Astrocyte (in vitro differentiated cells and primary cell): ENCODE measurements around the gene BSN. TPM values are rescaled to one million over a fixed set of nuclear protein-coding genes. Genes with fewer than 3 reads are reported as not detected.

ENCODE experiments used
- DNase-seq: peaks from one replicate; pipeline ENCODE4 v3.0.0-alpha.2; 2010; ENCODE audit warnings: low read depth
- FAIRE-seq: peaks from 2 replicates; lab custom pipeline; 2011; peaks lifted over from hg19 to GRCh38; lab: Jason Lieb, UNC
- H2AFZ ChIP-seq: 2 replicates; pipeline ENCODE4 v1.6.0; 2012; ENCODE audit warnings: low read depth, low read length, inconsistent platforms
- H3K27ac ChIP-seq: 2 replicates; pipeline ENCODE4 v1.5.1; 2011; ENCODE audit warnings: low read depth, low read length, inconsistent platforms
- H3K27me3 ChIP-seq: 2 replicates; pipeline ENCODE4 v1.6.0; 2011; ENCODE audit warnings: low read length, inconsistent platforms; ENCODE audit not compliant: insufficient read depth
- H3K36me3 ChIP-seq: 2 replicates; pipeline ENCODE4 v1.5.1; 2011; ENCODE audit warnings: low read length, inconsistent platforms; ENCODE audit not compliant: insufficient read depth
- H3K4me1 ChIP-seq: 2 replicates; pipeline ENCODE4 v1.5.1; 2011; ENCODE audit warnings: low read length, inconsistent platforms; ENCODE audit not compliant: insufficient read depth
- H3K4me2 ChIP-seq: 2 replicates; pipeline ENCODE4 v1.6.0; 2012; ENCODE audit warnings: low read length, inconsistent platforms
- H3K4me3 ChIP-seq: 2 replicates; pipeline ENCODE4 v1.5.1; 2011; ENCODE audit warnings: low read depth, mild to moderate bottlenecking, low read length, inconsistent platforms; ENCODE audit not compliant: insufficient read depth
- H3K79me2 ChIP-seq: 2 replicates; pipeline ENCODE4 v1.6.0; 2012; ENCODE audit warnings: mild to moderate bottlenecking, low read length, inconsistent platforms; ENCODE audit not compliant: insufficient read depth
- H3K9ac ChIP-seq: 2 replicates; pipeline ENCODE4 v1.6.0; 2012; ENCODE audit warnings: mild to moderate bottlenecking, low read length, inconsistent platforms
- H3K9me3 ChIP-seq: 2 replicates; pipeline ENCODE4 v1.5.1; 2012; ENCODE audit warnings: low read depth, mild to moderate bottlenecking, low read length, inconsistent platforms; ENCODE audit not compliant: insufficient read depth
- H4K20me1 ChIP-seq: 2 replicates; pipeline ENCODE4 v1.6.0; 2012; ENCODE audit warnings: low read length, inconsistent platforms; ENCODE audit not compliant: insufficient read depth
- H3K27ac Mint-ChIP-seq: one replicate; pipeline ENCODE4 v1.8.0; 2021; ENCODE audit warnings: mild to moderate bottlenecking, mixed read lengths; ENCODE audit not compliant: unreplicated experiment
- H3K27me3 Mint-ChIP-seq: one replicate; pipeline ENCODE4 v1.8.0; 2021; ENCODE audit warnings: low read depth, mixed read lengths; ENCODE audit not compliant: unreplicated experiment
- H3K36me3 Mint-ChIP-seq: one replicate; pipeline ENCODE4 v1.8.0; 2021; ENCODE audit warnings: low read depth, mixed read lengths; ENCODE audit not compliant: unreplicated experiment
- H3K4me1 Mint-ChIP-seq: one replicate; pipeline ENCODE4 v1.8.0; 2021; ENCODE audit warnings: low read depth, mixed read lengths; ENCODE audit not compliant: unreplicated experiment
- H3K4me3 Mint-ChIP-seq: one replicate; pipeline ENCODE4 v1.8.0; 2021; ENCODE audit warnings: mild to moderate bottlenecking, moderate library complexity, mixed read lengths; ENCODE audit not compliant: unreplicated experiment
- H3K9me3 Mint-ChIP-seq: one replicate; pipeline ENCODE4 v1.8.0; 2021; ENCODE audit warnings: mild to moderate bottlenecking, mixed read lengths; ENCODE audit not compliant: unreplicated experiment
- EZH2 ChIP-seq: IDR thresholded peaks from 2 replicates; pipeline ENCODE4 v1.6.1; 2012; ENCODE audit warnings: mild to moderate bottlenecking, low read length, inconsistent platforms; ENCODE audit not compliant: insufficient read depth
- total RNA-seq: library from RNA; stranded (reverse); gene quantifications from 2 replicates; pipeline ENCODE4 v1.2.1, GENCODE V29; 2021
- TF ChIP-seq, protein P1 (sequence below): IDR thresholded peaks from 2 replicates; pipeline ENCODE4 v1.5.1; 2011; ENCODE audit warnings: low read depth, mild to moderate bottlenecking, inconsistent platforms, low read length, moderate library complexity; ENCODE audit not compliant: insufficient read depth

The BSN gene
- total RNA-seq, 1 donor from 2014 or later = 0.86 TPM

DNA sequence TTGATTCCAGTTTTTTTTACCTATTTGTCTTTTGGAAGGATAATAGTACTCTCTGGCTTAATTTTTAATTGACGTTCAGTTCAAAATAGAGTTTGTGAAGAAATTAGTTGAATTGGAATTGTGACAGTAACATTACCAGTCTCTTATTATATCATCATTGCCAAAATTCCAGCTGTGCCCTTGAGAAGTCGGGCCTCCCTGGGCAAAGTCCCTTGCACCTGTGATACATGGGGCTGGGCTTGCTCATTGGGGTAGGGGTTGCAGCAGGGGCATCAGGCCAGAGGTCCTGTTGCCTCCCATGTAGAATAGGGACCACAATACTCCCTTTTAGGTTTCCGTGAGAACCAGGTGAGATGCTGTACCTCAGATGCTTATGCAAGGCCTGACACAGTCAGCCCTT is 92.0 kb downstream of the BSN start:
- H3K27me3 ChIP-seq = no peaks in the 10 kb centered on the region
- H3K4me1 Mint-ChIP-seq = peaks cover 13% of the 10 kb centered on the region
- no peak for FAIRE-seq

DNA sequence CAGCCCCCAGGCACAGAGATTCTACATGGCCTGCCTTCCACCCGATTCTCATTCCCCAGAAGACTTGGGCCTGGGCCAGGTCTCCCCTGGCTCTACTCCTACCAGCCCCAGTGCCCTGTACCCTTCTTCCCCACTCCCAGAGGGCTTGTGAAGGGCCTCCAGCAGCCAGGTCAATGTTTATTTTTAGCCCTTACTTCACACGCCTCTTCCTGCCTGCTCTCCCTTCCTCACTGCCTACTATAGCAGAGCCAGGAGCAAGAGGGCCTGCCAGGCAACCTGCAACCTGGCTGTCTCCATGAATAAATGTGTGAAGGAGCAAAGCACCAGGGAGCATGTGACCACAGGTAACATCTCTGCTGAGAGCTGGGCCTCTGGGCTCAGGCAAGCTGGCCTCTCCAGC is 93.5 kb downstream of the BSN start:
- no peaks in the 10 kb centered on the region for H3K79me2 ChIP-seq
- H3K9ac ChIP-seq = no peak overlapping the region
- peaks cover 2% of the 10 kb centered on the region for H3K36me3 Mint-ChIP-seq
- H3K27me3 ChIP-seq = no peaks in the 10 kb centered on the region
- H3K4me1 ChIP-seq = no peaks in the 10 kb centered on the region
- H3K4me2 ChIP-seq = no peak overlapping the region
- peak overlapping the region; percentile 28 for H3K27ac Mint-ChIP-seq
- H3K4me3 Mint-ChIP-seq = no peak overlapping the region
- TF ChIP-seq, protein P1, sequence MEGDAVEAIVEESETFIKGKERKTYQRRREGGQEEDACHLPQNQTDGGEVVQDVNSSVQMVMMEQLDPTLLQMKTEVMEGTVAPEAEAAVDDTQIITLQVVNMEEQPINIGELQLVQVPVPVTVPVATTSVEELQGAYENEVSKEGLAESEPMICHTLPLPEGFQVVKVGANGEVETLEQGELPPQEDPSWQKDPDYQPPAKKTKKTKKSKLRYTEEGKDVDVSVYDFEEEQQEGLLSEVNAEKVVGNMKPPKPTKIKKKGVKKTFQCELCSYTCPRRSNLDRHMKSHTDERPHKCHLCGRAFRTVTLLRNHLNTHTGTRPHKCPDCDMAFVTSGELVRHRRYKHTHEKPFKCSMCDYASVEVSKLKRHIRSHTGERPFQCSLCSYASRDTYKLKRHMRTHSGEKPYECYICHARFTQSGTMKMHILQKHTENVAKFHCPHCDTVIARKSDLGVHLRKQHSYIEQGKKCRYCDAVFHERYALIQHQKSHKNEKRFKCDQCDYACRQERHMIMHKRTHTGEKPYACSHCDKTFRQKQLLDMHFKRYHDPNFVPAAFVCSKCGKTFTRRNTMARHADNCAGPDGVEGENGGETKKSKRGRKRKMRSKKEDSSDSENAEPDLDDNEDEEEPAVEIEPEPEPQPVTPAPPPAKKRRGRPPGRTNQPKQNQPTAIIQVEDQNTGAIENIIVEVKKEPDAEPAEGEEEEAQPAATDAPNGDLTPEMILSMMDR = no peak
- TF ChIP-seq EZH2 = no peak
- H3K9me3 Mint-ChIP-seq = no peaks in the 10 kb centered on the region
- no peak overlapping the region for H3K4me3 ChIP-seq
- H3K36me3 ChIP-seq = no peaks in the 10 kb centered on the region
- FAIRE-seq = no peak
- H3K4me1 Mint-ChIP-seq = peaks cover 13% of the 10 kb centered on the region
- no peaks in the 10 kb centered on the region for H3K9me3 ChIP-seq
- DNase-seq = no peak
- H3K27ac ChIP-seq = no peak overlapping the region
- H2AFZ ChIP-seq = no peak overlapping the region
- H3K27me3 Mint-ChIP-seq = peaks cover 11% of the 10 kb centered on the region
- H4K20me1 ChIP-seq = no peaks in the 10 kb centered on the region

More for the DNA sequence above, 92.0 kb downstream of the BSN start:
- H3K27ac ChIP-seq = no peak overlapping the region
- H3K4me3 ChIP-seq = no peak overlapping the region
- no peak overlapping the region for H3K4me3 Mint-ChIP-seq
- H3K9ac ChIP-seq = no peak overlapping the region
- H4K20me1 ChIP-seq = no peaks in the 10 kb centered on the region
- H2AFZ ChIP-seq = no peak overlapping the region
- H3K79me2 ChIP-seq = no peaks in the 10 kb centered on the region
- no peaks in the 10 kb centered on the region for H3K4me1 ChIP-seq
- no peak overlapping the region for H3K27ac Mint-ChIP-seq
- peaks cover 2% of the 10 kb centered on the region for H3K36me3 Mint-ChIP-seq
- H3K36me3 ChIP-seq = no peaks in the 10 kb centered on the region
- no peak overlapping the region for H3K4me2 ChIP-seq
- H3K9me3 ChIP-seq = no peaks in the 10 kb centered on the region
- no peak for DNase-seq
- TF ChIP-seq, protein P1 = no peak
- TF ChIP-seq EZH2 = no peak
- peaks cover 8% of the 10 kb centered on the region for H3K27me3 Mint-ChIP-seq
- no peaks in the 10 kb centered on the region for H3K9me3 Mint-ChIP-seq

DNA sequence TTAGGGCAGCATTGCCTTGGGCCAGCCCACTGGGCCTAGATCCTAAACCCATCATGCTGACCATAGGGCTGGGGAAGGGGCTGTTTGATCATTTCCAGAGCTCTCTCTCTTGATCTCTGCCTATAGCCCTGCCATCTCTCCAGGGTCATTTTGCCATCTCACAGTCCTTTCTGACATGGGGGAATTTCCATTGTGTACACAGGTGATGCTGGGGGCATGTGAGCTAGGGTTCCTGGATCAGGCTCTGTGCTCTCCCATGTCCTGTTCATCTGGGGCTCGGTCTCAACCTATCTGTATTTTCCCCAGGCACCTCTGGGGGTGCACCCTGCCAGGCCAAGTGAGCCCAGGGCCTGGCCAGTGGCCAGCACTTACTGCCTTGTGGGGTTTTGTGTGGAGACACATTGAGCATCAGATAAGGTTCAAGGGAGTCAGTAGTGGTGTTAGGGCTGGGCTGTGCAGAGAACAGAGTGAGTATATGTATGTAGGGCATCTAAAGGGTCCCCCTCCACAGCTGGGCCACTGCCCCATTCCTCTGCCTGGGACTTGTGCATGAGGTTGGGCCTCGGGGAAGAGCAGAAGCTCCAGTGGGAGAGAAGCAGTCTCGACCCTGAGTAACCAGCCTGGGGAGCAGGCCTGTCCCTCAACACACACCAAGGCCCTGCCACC is 94.2 kb downstream of the BSN start:
- Histone ChIP-seq H3K4me1 (no peaks in the 10 kb centered on the region), H3K79me2 (no peaks in the 10 kb centered on the region), H4K20me1 (no peaks in the 10 kb centered on the region), H3K4me3 (no peak overlapping the region), H2AFZ (no peak overlapping the region), H3K36me3 (no peaks in the 10 kb centered on the region), H3K27me3 (no peaks in the 10 kb centered on the region), H3K9me3 (no peaks in the 10 kb centered on the region), H3K4me2 (no peak overlapping the region), H3K9ac (no peak overlapping the region), H3K27ac (no peak overlapping the region)
- DNase-seq (no peak), FAIRE-seq (no peak)
- H3K27ac Mint-ChIP-seq = no peak overlapping the region
- H3K36me3 Mint-ChIP-seq = peaks cover 2% of the 10 kb centered on the region
- H3K27me3 Mint-ChIP-seq = peaks cover 11% of the 10 kb centered on the region
- TF ChIP-seq, protein P1 = no peak
- TF ChIP-seq EZH2 = no peak
- H3K4me3 Mint-ChIP-seq = no peak overlapping the region
- no peaks in the 10 kb centered on the region for H3K9me3 Mint-ChIP-seq
- H3K4me1 Mint-ChIP-seq = peaks cover 13% of the 10 kb centered on the region
